ENCODE data around the gene MBNL3. TPM values are rescaled to one million over a fixed set of nuclear protein-coding genes. Genes with fewer than 3 reads are reported as not detected.
"Not testable (repeated sequence)": the region's sequence is repeated elsewhere in the genome, so short reads cannot be mapped to it uniquely, and the experiment has no call there.

Gene MBNL3
- polyA plus RNA-seq, 10 donors = 10.5 to 18.6 (median 14.4) TPM

- DNase-seq = peak; percentile 39 to 77 (median 48)
Measured at GRCh38 chrX:132480581-132481203, 8.1 kb downstream of the MBNL3 start.

GRCh38 chrX:132474544-132475248, 14.1 kb downstream of the MBNL3 start:
- DNase-seq = no peak

- DNase-seq = no peak
Measured at GRCh38 chrX:132472397-132472796, 16.4 kb downstream of the MBNL3 start.

DNA sequence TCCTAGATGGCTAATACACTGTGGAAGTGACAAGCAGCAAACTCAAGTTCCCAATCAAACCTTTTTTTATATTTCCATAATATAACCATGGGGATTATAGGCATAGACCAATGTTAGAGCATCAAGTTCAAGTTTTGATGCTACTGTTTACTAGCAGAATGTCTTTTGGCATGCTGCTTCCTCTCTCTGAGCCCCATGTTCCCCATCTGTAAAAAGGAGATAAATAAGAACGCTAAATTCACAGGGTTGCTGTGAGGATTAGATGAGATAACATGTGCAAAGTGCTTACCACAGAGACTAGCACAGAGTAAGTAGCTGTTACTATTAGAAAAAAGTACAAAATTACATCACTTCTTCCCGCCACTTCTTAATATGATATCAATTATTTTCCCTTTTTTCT, 18.0 kb downstream of the MBNL3 start:
- DNase-seq = no peak

- DNase-seq = no peak
Measured at GRCh38 chrX:132470179-132470578, 18.7 kb downstream of the MBNL3 start.

- no peak for DNase-seq
Measured at GRCh38 chrX:132468454-132468853, 20.4 kb downstream of the MBNL3 start.

DNA sequence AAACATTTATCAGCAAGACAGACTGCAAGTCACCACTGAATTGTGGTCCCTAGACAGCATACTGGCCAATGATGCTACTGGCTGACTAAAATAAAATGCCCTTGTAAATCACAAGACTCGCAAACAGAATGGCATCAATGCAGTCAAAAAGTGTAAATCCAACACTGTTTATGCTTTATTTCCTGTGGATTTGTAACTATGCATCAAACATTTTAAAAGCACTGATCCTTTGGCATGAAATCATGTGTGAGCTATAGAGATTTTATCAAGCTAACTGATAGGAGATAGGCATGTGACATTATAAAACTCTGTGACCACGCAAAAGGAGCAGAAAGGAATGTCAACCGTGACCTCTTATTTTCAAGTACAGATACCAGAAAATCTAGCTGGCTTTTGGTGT, 20.8 kb downstream of the MBNL3 start:
- no peak for DNase-seq

GRCh38 chrX:132467026-132467425, 21.8 kb downstream of the MBNL3 start:
- no peak for DNase-seq

DNA sequence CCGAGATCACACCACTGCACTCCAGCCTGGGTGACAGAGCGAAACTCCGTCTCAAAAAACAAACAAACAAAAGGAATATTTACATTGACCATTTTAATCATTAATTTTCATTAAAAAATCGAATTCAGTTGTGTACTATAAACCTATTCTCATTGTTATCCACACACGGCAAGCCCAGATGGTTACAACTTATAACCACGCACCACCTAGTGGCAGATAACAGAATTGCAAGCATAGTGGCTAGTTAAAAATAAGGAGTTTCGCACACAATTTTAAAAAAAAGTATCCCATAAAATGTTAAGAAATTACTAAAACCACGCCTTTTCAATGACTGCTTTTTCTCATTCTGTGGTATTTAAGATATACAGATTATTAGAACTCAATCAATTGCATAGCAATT, 25.4 kb downstream of the MBNL3 start:
- no peak for DNase-seq

- DNase-seq = no peak
Measured at GRCh38 chrX:132461886-132462285, 27.0 kb downstream of the MBNL3 start.

DNA sequence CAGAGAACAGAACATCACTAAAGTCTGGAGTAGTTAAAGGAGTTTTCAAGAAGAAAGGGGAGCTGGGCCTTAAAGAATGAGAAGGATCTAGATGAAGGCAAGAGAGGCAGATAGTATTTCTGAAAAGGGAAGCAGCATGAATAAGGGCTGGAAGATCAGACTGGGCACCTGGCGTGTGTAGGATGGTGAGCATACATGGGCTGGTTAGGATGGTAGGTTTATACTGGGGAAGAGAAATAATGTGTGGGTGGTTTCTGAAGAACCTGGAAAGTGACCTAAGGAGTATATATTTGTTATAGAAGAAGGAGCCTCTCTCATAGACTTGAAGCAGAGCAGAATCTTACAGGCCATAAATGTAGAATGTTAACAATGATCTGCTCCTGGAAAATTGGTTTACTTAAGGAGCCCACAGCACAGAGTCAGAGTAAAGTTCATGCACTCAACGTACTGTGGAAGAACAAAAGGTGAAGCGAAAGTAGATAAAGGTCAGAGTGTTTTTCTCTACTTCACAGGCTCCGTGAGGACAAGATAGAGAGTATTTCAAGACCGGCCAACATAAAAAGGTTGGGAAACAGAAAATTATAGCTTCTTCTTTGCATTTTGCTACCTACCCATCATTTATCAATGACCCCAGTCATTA, 35.8 kb downstream of the MBNL3 start:
- DNase-seq = no peak

DNA sequence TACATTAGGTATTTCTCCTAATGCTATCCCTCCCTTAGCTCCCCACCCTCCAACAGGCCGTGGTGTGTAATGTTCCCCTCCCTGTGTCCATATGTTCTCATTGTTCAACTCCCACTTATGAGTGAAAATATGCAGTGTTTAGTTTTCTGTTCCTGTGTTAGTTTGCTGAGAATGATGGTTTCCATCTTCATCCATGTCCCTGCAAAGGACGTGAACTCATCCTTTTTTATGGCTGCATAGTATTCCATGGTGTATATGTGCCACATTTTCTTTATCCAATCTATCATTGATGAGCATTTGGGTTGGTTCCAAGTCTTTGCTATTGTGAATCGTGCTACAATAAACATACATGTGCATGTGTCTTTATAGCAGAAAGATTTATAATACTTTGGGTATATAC, 42.9 kb downstream of the MBNL3 start:
- not testable (repeated sequence) for DNase-seq

GRCh38 chrX:132444936-132445335, 43.9 kb downstream of the MBNL3 start:
- DNase-seq = no peak

DNA sequence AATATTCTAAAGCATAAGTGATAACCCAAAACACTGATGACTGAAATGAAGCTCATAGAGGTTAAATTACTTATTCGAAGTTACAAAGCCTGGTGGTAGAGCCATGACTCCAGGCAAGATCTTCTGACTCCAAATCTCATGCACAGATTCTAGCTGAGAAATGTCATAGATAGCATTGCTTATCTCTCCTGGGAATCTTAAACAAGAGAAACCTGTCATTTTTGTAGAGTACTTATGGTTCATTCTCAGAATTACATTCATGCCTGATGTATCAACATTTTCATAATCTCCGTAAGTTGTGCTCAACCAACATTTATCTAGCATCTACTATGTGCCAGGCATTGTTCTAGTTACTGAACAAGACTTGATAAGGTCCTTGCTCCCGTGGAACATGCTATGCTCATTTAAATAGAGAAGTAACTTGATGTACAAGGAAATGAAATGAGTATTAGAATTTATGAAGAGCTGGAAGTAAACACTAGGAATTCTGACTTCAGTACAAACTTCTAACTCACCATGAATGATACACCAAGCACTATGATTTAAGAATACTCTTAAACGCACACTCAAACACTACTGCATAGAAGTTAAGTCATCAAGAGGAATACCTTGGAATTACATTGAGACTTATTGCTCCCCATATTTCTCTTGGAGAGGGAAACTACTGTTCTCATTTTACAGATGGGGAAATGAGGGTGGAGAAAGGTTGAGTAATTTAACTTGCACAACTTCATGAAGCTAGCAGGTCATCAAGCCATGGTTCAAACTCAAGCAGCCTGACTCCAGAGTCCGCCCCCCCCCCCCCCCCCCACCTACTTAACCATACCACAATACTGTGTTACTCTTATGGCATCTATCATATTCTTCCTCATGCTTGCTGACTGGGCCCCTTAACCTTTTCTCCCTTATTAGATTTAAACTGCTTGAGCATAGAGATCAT, 45.4 kb downstream of the MBNL3 start:
- no peak for DNase-seq

- peak in 1 of 3 donors; percentile 14 for DNase-seq
Measured at GRCh38 chrX:132442691-132443090, 46.1 kb downstream of the MBNL3 start.

GRCh38 chrX:132435222-132435621, 53.6 kb downstream of the MBNL3 start:
- DNase-seq = no peak

DNA sequence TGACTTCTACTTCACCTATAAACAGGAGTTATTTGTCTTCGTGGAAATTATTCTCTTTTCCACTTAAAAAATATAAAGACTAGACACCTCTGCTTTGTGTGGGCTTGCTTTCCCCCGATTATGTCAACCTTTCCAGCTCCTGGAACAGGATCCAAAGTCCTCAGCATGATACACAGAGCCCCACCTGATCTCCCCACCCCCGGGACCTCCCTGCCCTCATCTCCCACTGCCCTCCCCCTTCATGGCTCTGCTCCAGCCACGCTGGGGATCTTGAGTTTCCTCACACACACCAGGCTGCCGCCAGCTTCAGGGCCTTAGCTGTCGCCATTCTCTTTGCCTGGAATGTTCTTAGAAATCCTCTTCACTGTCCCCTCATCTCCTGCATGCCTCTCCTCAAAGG, 55.3 kb downstream of the MBNL3 start:
- DNase-seq = no peak

DNA sequence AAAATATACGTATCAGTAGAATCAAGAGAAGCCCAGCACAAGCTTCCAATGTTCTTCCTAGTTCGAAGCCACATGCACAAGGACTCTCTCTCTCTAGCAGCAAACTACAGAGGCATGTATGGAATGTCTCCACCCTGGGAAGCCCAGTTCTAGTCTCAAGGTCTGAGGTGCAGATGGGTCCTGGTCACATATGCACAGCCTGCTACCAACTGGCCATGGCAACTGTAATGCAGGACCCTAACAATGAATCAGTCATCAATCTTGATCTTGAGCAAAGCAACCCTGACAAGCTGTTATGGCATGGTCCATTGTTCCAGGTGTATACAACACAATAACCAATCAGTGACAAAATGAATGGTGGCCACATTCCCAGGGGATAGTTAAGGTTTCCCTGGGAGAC, 55.8 kb downstream of the MBNL3 start:
- DNase-seq = no peak

GRCh38 chrX:132428896-132429295, 59.9 kb downstream of the MBNL3 start:
- DNase-seq = no peak

GRCh38 chrX:132426695-132427281, 62.0 kb downstream of the MBNL3 start:
- DNase-seq = no peak

DNA sequence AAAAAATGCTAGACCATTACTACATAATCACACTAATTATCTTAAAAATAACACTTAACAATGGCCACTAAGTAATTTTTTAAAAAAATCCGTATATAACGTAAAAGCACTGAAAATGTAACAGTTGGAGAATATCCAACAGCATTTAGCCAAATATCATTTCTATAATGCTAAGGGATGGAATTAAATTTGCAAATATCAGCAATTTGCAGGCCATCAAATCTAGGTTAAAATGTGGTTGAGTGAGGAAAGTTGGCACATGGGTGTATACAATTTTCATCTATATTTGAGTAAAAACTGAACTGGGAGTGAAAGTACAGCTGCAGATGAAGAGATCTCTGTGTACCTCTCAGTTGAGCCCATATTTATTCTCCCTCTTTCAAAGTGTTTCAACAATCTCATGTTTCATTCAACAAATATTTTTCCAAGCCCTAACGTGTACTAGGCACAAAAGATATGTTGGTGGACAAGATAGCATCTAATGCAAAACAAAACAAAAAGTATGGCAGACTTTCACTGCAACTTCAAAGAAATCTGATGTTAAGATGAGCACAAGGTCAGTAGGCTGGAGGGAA, 63.0 kb downstream of the MBNL3 start:
- no peak for DNase-seq
